ENCODE results near the gene WEE2. TPM values are rescaled to one million over a fixed set of nuclear protein-coding genes. Genes with fewer than 3 reads are reported as not detected.

The WEE2 gene
- total RNA-seq, 1 experiment from 2014 or later: not detected

Other genes with a start within 250 kb of the WEE2 start
- 32.6 TPM for gene AGK, start 156.9 kb upstream of the WEE2 start, total RNA-seq (2021; ENCODE audit: unreplicated experiment)
- 10.4 TPM for gene DENND11, start 6.2 kb upstream of the WEE2 start, total RNA-seq (2021; ENCODE audit: unreplicated experiment)
- 174 TPM for gene SSBP1, start 30.0 kb downstream of the WEE2 start, total RNA-seq (2021; ENCODE audit: unreplicated experiment)
- 0.49 TPM for gene TAS2R3, start 55.7 kb downstream of the WEE2 start, total RNA-seq (2021; ENCODE audit: unreplicated experiment)
- 0.57 TPM for gene TAS2R4, start 68.3 kb downstream of the WEE2 start, total RNA-seq (2021; ENCODE audit: unreplicated experiment)
- gene TAS2R5, start 81.9 kb downstream of the WEE2 start, total RNA-seq (2021; ENCODE audit: unreplicated experiment): 0.77 TPM
- gene PRSS37, start 133.1 kb downstream of the WEE2 start, total RNA-seq (2021; ENCODE audit: unreplicated experiment): not detected
- not detected for gene OR9A4, start 208.0 kb downstream of the WEE2 start, total RNA-seq (2021; ENCODE audit: unreplicated experiment)
- not detected for gene CLEC5A, start 238.6 kb downstream of the WEE2 start, total RNA-seq (2021; ENCODE audit: unreplicated experiment)